ENCODE data around the gene CELSR1. TPM values are rescaled to one million over a fixed set of nuclear protein-coding genes. Genes with fewer than 3 reads are reported as not detected.

Gene CELSR1
- total and polyA plus RNA-seq, 7 donors = 0.09 to 0.39 (median 0.18) TPM

- no peak for DNase-seq
- 50 to 52% (median 52%) methylated on average over 7 of the region's 7 CpGs for WGBS, 3 donors
- TF ChIP-seq CTCF (IDR thresholded peaks at IDR 0.05) = no peak
- Histone ChIP-seq H3K4me1 (no peaks in the 10 kb centered on the region), H3K4me3 (no peak overlapping the region), H3K27me3 (ENCODE audit: insufficient read depth in 3 of 3, low read length in 2 of 3) (peaks cover 0 to 26% (median 6%) of the 10 kb centered on the region in 3 donors), H3K9me3 (no peaks in the 10 kb centered on the region), H3K36me3 (ENCODE audit: insufficient read depth in 1 of 2, low read depth in 1 of 2) (no peaks in the 10 kb centered on the region), H3K27ac (no peak overlapping the region)
- intact Hi-C loops (cut with DNase I) = no loop called here
- peak in 2 of 4 donors; percentile 35 to 44 for ATAC-seq
These were observed 119.7 kb downstream of the CELSR1 start for GRCh38 chr22:46417769-46418168.

GRCh38 chr22:46416891-46417580, 120.4 kb downstream of the CELSR1 start:
- H3K27ac ChIP-seq = no peak overlapping the region
- H3K4me1 ChIP-seq = no peaks in the 10 kb centered on the region
- no peak for ATAC-seq
- WGBS, 3 donors = 60 to 62% (median 62%) methylated on average over 23 to 24 of the region's 24 CpGs
- H3K36me3 ChIP-seq (ENCODE audit: insufficient read depth in 1 of 2, low read depth in 1 of 2) = no peaks in the 10 kb centered on the region
- no peak for DNase-seq
- H3K4me3 ChIP-seq = no peak overlapping the region
- TF ChIP-seq CTCF (IDR thresholded peaks at IDR 0.05) = no peak
- no peaks in the 10 kb centered on the region for H3K9me3 ChIP-seq
- H3K27me3 ChIP-seq (ENCODE audit: insufficient read depth in 3 of 3, low read length in 2 of 3) = peaks cover 0 to 33% (median 7%) of the 10 kb centered on the region in 3 donors
- intact Hi-C loops (cut with DNase I) = no loop called here

- 73 to 79% (median 77%) methylated on average over 13 to 14 of the region's 14 CpGs for WGBS, 3 donors
- intact Hi-C loops (cut with DNase I) = no loop called here
- DNase-seq (no peak), ATAC-seq (no peak)
- Histone ChIP-seq H3K27me3 (ENCODE audit: insufficient read depth in 3 of 3, low read length in 2 of 3) (peaks cover 0 to 34% (median 7%) of the 10 kb centered on the region in 3 donors), H3K27ac (no peak overlapping the region), H3K36me3 (ENCODE audit: insufficient read depth in 1 of 2, low read depth in 1 of 2) (no peaks in the 10 kb centered on the region), H3K4me1 (no peaks in the 10 kb centered on the region), H3K4me3 (no peak overlapping the region), H3K9me3 (no peaks in the 10 kb centered on the region)
- TF ChIP-seq CTCF (IDR thresholded peaks at IDR 0.05) = no peak
These were observed 120.9 kb downstream of the CELSR1 start for GRCh38 chr22:46416520-46416871.

GRCh38 chr22:46415776-46416519, 121.5 kb downstream of the CELSR1 start:
- intact Hi-C loops (cut with DNase I) = no loop called here
- no peak overlapping the region for H3K27ac ChIP-seq
- no peak for DNase-seq
- no peak for ATAC-seq
- no peaks in the 10 kb centered on the region for H3K9me3 ChIP-seq
- H3K4me1 ChIP-seq = no peaks in the 10 kb centered on the region
- no peak for TF ChIP-seq CTCF (IDR thresholded peaks at IDR 0.05)
- H3K27me3 ChIP-seq (ENCODE audit: insufficient read depth in 3 of 3, low read length in 2 of 3) = peaks cover 0 to 34% (median 7%) of the 10 kb centered on the region in 3 donors
- no peaks in the 10 kb centered on the region for H3K36me3 ChIP-seq (ENCODE audit: insufficient read depth in 1 of 2, low read depth in 1 of 2)
- H3K4me3 ChIP-seq = no peak overlapping the region
- 68 to 80% (median 78%) methylated on average over 30 of the region's 30 CpGs for WGBS, 3 donors
